Measurements from ENCODE around the gene TOMM20. TPM values are rescaled to one million over a fixed set of nuclear protein-coding genes. Genes with fewer than 3 reads are reported as not detected.

The TOMM20 gene
- total RNA-seq, 1 donor from 2014 or later = 100 TPM

DNA sequence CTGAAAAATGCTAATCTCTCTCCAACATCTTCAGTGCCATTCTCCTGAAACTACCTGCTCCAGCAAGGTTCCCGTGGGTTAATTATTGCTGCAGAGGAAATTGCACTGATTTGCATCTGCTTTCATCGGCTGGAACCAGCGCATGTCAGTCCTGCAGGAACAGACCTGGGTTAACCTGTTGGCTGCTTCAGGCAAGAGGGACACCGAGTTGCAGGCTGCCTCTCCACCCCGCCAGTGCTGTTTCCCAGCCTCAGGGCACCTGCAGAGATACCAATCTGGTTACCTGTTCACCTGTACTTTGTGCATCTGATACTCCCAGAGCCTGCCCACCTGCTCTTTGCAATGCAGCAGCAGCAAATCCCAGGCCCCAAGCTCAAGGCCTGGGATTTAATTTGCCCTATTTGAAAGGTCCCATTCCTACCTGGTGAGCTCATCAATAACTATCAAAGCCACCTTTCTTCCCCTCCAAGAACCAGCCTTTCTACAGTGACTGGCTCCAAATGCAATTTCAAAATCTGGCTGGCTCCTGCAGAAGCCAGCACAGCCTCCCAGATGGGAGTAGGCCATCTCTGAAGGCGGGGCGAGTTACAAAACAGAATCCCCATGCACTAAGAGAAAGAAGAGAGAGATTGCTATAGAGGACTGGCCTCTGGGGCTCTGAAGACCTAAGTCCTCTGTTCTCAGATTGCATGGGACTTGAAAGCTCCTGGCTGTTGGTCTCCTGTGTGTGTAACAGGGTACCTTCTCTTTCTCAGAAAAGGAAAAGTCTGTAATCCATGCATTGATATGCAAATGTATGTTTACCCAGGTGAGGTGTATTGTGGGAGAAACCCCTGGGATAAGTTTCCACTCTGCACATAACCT is 67.8 kb downstream of the TOMM20 start:
- no peak overlapping the region for H3K4me3 Mint-ChIP-seq (ENCODE audit: unreplicated experiment)
- no peak for DNase-seq (ENCODE audit: extremely low spot score, unreplicated experiment)
- H3K9me3 Mint-ChIP-seq (ENCODE audit: unreplicated experiment) = no peaks in the 10 kb centered on the region
- no peaks in the 10 kb centered on the region for H3K36me3 Mint-ChIP-seq (ENCODE audit: unreplicated experiment)
- no peak overlapping the region for H3K27ac Mint-ChIP-seq (ENCODE audit: unreplicated experiment)
- no peaks in the 10 kb centered on the region for H3K27me3 Mint-ChIP-seq (ENCODE audit: unreplicated experiment)
- peaks cover 7% of the 10 kb centered on the region for H3K4me1 Mint-ChIP-seq (ENCODE audit: unreplicated experiment)
- no peak for TF ChIP-seq CTCF (IDR thresholded peaks at IDR 0.05)

Other genes starting within 250 kb of the TOMM20 start
- 66.9 and 75.0 TPM in 2 replicates for gene RBM34, start 32.4 kb upstream of the TOMM20 start, total RNA-seq
- gene ARID4B, start 199.3 kb upstream of the TOMM20 start, total RNA-seq = 41.3 and 41.5 TPM in 2 replicates
- 37.1 and 42.5 TPM in 2 replicates for gene GGPS1, start 199.7 kb upstream of the TOMM20 start, total RNA-seq
- gene TBCE, start 238.6 kb upstream of the TOMM20 start, total RNA-seq = 30.3 and 31.8 TPM in 2 replicates